HEK293 (cell line): ENCODE data around the gene VSIR.

Experiments
- CTCF ChIA-PET: fragments of 350-600 bp; formaldehyde crosslinking; extraction: SDS; loops from one replicate; lab custom pipeline; 2021; ENCODE audit warnings: antibody characterized with exemption; lab: Yijun Ruan, JAX
- POLR2A ChIA-PET: fragments of 300-600 bp; formaldehyde crosslinking; extraction: SDS; loops from one replicate; lab custom pipeline; 2020; ENCODE audit warnings: antibody characterized with exemption, inconsistent platforms; lab: Yijun Ruan, JAX
- H3K27ac ChIP-seq: fragments of 200-500 bp; sonication (Bioruptor generic); 2 replicates; pipeline ENCODE4 v1.5.1; 2014; ENCODE audit warnings: low read depth, low read length, control low read depth, inconsistent platforms; ENCODE audit errors: extremely low read depth
- H3K36me3 ChIP-seq, 2 experiments: fragments of 200-500 bp in 1 of 2; sonication (Bioruptor generic) in 1 of 2; 1 replicate in 1 of 2; 2 replicates in 1 of 2; pipeline ENCODE4 v1.5.1; 2014 to 2017; ENCODE audit warnings: inconsistent platforms in 2 of 2, low read length in 2 of 2; ENCODE audit not compliant: control insufficient read depth in 2 of 2, insufficient read depth in 1 of 2
- H3K4me1 ChIP-seq: fragments of 200-500 bp; sonication (Bioruptor generic); 2 replicates; pipeline ENCODE4 v1.5.1; 2014; ENCODE audit warnings: mild to moderate bottlenecking, low read length, inconsistent platforms; ENCODE audit not compliant: control insufficient read depth, insufficient read depth
- H3K4me3 ChIP-seq: 2 replicates; pipeline ENCODE4 v1.5.1; 2011; ENCODE audit warnings: low read depth, mild to moderate bottlenecking, control low read depth, low read length, moderate library complexity
- H3K9me3 ChIP-seq: fragments of 200-500 bp; sonication (Bioruptor generic); 2 replicates; pipeline ENCODE4 v1.5.1; 2014; ENCODE audit warnings: low read depth, low read length, inconsistent platforms; ENCODE audit not compliant: control insufficient read depth, insufficient read depth
- GFI1B ChIP-seq: fragments of 450-650 bp; formaldehyde crosslinking; IDR thresholded peaks from 2 replicates; pipeline ENCODE4 v1.5.1; 2016; ENCODE audit warnings: missing biosample characterization, missing genetic modification characterization
- KLF7 ChIP-seq: fragments of 450-650 bp; formaldehyde crosslinking; IDR thresholded peaks from 2 replicates; pipeline ENCODE4 v1.5.1; 2016; ENCODE audit warnings: missing biosample characterization, missing genetic modification characterization, borderline replicate concordance
- YY1 ChIP-seq: fragments of 450-650 bp; formaldehyde crosslinking; IDR thresholded peaks from 2 replicates; pipeline ENCODE4 v1.5.1; 2018; ENCODE audit warnings: missing biosample characterization, missing genetic modification characterization
- ZNF114 ChIP-seq: fragments of 450-650 bp; formaldehyde crosslinking; IDR thresholded peaks from 2 replicates; pipeline ENCODE4 v1.5.0; 2017; ENCODE audit warnings: missing biosample characterization, missing genetic modification characterization
- ZNF324 ChIP-seq: fragments of 450-650 bp; formaldehyde crosslinking; IDR thresholded peaks from 2 replicates; pipeline ENCODE4 v1.5.1; 2016; ENCODE audit warnings: missing biosample characterization, missing genetic modification characterization
- ZNF624 ChIP-seq: fragments of 450-650 bp; formaldehyde crosslinking; IDR thresholded peaks from 2 replicates; pipeline ENCODE4 v1.5.1; 2017; ENCODE audit warnings: missing biosample characterization, missing genetic modification characterization
- ZNF626 ChIP-seq: fragments of 450-650 bp; sonication (Bioruptor Pico); formaldehyde crosslinking; IDR thresholded peaks from 2 replicates; pipeline ENCODE4 v1.5.1; 2018; ENCODE audit warnings: missing biosample characterization, missing genetic modification characterization, inconsistent platforms
- TF ChIP-seq, protein P1 (sequence below): fragments of 450-650 bp; formaldehyde crosslinking; IDR thresholded peaks from 2 replicates; pipeline ENCODE4 v1.5.1; 2017; ENCODE audit warnings: missing biosample characterization, missing genetic modification characterization
- TF ChIP-seq, protein P2 (sequence below): fragments of 450-650 bp; formaldehyde crosslinking; IDR thresholded peaks from 2 replicates; pipeline ENCODE4 v1.5.1; 2016; ENCODE audit warnings: missing biosample characterization, missing genetic modification characterization
- TF ChIP-seq, protein P3 (sequence below): fragments of 450-650 bp; formaldehyde crosslinking; IDR thresholded peaks from 2 replicates; pipeline ENCODE4 v1.5.1; 2017; ENCODE audit warnings: missing biosample characterization, missing genetic modification characterization
- TF ChIP-seq, protein P4 (sequence below): fragments of 450-650 bp; formaldehyde crosslinking; IDR thresholded peaks from 2 replicates; pipeline ENCODE4 v1.5.1; 2016; ENCODE audit warnings: missing biosample characterization, missing genetic modification characterization
- TF ChIP-seq, protein P5 (sequence below): fragments of 450-650 bp; formaldehyde crosslinking; IDR thresholded peaks from 2 replicates; pipeline ENCODE4 v1.5.1; 2017; ENCODE audit warnings: missing biosample characterization, missing genetic modification characterization
- TF ChIP-seq, protein P6 (sequence below): fragments of 450-650 bp; formaldehyde crosslinking; IDR thresholded peaks from 2 replicates; pipeline ENCODE4 v1.5.1; 2016; ENCODE audit warnings: missing biosample characterization, missing genetic modification characterization
- TF ChIP-seq, protein P7 (sequence below): fragments of 450-650 bp; formaldehyde crosslinking; IDR thresholded peaks from 2 replicates; pipeline ENCODE4; 2016; ENCODE audit warnings: missing biosample characterization, missing genetic modification characterization

The VSIR gene

DNA sequence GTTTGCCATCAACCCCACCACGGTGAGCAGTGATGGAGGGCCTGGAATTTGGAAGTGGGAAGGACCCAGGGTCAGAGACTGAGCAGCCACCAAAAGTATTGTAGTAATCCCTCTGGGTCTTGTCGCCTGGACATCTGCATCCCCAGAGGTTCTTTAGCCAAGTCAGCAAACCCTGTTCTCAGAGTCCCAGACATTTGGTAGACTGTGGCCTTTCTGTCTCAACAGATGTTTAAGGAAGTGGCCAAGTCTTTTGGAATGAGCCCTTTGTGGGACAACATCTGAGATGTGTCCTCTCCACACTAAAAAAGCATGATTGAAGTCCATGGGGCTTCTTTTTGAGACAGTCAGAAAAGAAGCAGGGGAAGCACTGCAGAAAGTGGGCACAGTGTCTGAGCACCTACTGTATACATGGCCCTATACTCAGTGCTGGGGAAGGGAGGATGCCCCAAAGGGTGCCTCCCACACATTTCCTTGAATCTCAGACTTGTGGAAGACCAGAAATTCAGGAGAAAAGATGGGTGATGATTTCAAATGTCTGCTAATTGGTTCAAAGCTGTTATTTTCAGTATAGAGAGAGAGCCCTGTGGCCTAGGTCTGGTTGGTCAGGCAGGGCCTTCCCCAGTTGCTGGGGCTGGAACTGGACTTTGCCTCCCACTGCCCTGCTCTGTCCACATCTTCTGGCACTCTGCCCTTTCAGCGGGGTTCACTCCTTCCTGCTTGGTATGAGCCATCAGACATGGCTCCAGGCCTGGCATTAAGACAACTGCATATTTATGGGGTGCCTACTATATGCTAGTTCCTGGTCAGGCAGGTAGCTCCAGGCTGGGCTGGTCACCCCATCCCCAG, 26.5 kb upstream of the VSIR start:
- ChIA-PET POLR2A (no interaction called here), CTCF (interaction anchor here (0.5 to 1.1 kb wide), 2 partner anchors 12 to 423 kb away, joined by 3 to 5 read pairs; no protein-coding TSS in a partner anchor)
- Histone ChIP-seq H3K4me3 (no peak overlapping the region), H3K27ac (no peak overlapping the region), H3K4me1 (no peaks in the 10 kb centered on the region), H3K36me3 (no peaks in the 10 kb centered on the region), H3K9me3 (no peaks in the 10 kb centered on the region)
- TF ChIP-seq, protein P1, sequence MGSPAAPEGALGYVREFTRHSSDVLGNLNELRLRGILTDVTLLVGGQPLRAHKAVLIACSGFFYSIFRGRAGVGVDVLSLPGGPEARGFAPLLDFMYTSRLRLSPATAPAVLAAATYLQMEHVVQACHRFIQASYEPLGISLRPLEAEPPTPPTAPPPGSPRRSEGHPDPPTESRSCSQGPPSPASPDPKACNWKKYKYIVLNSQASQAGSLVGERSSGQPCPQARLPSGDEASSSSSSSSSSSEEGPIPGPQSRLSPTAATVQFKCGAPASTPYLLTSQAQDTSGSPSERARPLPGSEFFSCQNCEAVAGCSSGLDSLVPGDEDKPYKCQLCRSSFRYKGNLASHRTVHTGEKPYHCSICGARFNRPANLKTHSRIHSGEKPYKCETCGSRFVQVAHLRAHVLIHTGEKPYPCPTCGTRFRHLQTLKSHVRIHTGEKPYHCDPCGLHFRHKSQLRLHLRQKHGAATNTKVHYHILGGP (tag by site-specific recombination): no peak
- no peak for TF ChIP-seq ZNF114 (tag by site-specific recombination)
- no peak for TF ChIP-seq KLF7 (tag by site-specific recombination)
- no peak for TF ChIP-seq ZNF624
- TF ChIP-seq, protein P2, sequence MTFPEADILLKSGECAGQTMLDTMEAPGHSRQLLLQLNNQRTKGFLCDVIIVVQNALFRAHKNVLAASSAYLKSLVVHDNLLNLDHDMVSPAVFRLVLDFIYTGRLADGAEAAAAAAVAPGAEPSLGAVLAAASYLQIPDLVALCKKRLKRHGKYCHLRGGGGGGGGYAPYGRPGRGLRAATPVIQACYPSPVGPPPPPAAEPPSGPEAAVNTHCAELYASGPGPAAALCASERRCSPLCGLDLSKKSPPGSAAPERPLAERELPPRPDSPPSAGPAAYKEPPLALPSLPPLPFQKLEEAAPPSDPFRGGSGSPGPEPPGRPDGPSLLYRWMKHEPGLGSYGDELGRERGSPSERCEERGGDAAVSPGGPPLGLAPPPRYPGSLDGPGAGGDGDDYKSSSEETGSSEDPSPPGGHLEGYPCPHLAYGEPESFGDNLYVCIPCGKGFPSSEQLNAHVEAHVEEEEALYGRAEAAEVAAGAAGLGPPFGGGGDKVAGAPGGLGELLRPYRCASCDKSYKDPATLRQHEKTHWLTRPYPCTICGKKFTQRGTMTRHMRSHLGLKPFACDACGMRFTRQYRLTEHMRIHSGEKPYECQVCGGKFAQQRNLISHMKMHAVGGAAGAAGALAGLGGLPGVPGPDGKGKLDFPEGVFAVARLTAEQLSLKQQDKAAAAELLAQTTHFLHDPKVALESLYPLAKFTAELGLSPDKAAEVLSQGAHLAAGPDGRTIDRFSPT (tag by site-specific recombination): no peak
- TF ChIP-seq, protein P3, sequence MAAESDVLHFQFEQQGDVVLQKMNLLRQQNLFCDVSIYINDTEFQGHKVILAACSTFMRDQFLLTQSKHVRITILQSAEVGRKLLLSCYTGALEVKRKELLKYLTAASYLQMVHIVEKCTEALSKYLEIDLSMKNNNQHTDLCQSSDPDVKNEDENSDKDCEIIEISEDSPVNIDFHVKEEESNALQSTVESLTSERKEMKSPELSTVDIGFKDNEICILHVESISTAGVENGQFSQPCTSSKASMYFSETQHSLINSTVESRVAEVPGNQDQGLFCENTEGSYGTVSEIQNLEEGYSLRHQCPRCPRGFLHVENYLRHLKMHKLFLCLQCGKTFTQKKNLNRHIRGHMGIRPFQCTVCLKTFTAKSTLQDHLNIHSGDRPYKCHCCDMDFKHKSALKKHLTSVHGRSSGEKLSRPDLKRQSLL (tag by site-specific recombination): no peak
- TF ChIP-seq, protein P4, sequence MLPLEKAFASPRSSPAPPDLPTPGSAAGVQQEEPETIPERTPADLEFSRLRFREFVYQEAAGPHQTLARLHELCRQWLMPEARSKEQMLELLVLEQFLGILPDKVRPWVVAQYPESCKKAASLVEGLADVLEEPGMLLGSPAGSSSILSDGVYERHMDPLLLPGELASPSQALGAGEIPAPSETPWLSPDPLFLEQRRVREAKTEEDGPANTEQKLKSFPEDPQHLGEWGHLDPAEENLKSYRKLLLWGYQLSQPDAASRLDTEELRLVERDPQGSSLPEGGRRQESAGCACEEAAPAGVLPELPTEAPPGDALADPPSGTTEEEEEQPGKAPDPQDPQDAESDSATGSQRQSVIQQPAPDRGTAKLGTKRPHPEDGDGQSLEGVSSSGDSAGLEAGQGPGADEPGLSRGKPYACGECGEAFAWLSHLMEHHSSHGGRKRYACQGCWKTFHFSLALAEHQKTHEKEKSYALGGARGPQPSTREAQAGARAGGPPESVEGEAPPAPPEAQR (tag by site-specific recombination): no peak
- no peak for TF ChIP-seq GFI1B (tag by site-specific recombination)
- TF ChIP-seq, protein P5, sequence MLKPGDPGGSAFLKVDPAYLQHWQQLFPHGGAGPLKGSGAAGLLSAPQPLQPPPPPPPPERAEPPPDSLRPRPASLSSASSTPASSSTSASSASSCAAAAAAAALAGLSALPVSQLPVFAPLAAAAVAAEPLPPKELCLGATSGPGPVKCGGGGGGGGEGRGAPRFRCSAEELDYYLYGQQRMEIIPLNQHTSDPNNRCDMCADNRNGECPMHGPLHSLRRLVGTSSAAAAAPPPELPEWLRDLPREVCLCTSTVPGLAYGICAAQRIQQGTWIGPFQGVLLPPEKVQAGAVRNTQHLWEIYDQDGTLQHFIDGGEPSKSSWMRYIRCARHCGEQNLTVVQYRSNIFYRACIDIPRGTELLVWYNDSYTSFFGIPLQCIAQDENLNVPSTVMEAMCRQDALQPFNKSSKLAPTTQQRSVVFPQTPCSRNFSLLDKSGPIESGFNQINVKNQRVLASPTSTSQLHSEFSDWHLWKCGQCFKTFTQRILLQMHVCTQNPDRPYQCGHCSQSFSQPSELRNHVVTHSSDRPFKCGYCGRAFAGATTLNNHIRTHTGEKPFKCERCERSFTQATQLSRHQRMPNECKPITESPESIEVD (tag by site-specific recombination): no peak
- TF ChIP-seq ZNF324 (tag by site-specific recombination): no peak
- TF ChIP-seq, protein P6, sequence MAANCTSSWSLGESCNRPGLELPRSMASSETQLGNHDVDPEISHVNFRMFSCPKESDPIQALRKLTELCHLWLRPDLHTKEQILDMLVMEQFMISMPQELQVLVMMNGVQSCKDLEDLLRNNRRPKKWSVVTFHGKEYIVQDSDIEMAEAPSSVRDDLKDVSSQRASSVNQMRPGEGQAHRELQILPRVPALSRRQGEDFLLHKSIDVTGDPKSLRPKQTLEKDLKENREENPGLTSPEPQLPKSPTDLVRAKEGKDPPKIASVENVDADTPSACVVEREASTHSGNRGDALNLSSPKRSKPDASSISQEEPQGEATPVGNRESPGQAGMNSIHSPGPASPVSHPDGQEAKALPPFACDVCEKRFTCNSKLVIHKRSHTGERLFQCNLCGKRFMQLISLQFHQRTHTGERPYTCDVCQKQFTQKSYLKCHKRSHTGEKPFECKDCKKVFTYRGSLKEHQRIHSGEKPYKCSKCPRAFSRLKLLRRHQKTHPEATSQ (tag by site-specific recombination): no peak
- no peak for TF ChIP-seq ZNF626 (tag by site-specific recombination)
- TF ChIP-seq YY1 (tag by site-specific recombination): no peak
- TF ChIP-seq, protein P7, sequence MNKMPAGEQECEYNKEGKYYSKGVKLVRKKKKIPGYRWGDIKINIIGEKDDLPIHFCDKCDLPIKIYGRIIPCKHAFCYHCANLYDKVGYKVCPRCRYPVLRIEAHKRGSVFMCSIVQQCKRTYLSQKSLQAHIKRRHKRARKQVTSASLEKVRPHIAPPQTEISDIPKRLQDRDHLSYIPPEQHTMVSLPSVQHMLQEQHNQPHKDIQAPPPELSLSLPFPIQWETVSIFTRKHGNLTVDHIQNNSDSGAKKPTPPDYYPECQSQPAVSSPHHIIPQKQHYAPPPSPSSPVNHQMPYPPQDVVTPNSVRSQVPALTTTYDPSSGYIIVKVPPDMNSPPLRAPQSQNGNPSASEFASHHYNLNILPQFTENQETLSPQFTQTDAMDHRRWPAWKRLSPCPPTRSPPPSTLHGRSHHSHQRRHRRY (tag by site-specific recombination): no peak
